HEK293T (cell line): ENCODE results near the gene LYPD5.
"Not testable (repeated sequence)": the region's sequence is repeated elsewhere in the genome, so short reads cannot be mapped to it uniquely, and the experiment has no call there.

Source experiments
- FOXM1 ChIP-seq: fragments of 450-650 bp; IDR thresholded peaks from 2 replicates; pipeline ENCODE4 v1.6.1; 2017; ENCODE audit warnings: mild to moderate bottlenecking, borderline replicate concordance
- NFRKB ChIP-seq: fragments of 450-650 bp; IDR thresholded peaks from 2 replicates; pipeline ENCODE4 v1.6.1; 2016; ENCODE audit warnings: mild to moderate bottlenecking, moderate library complexity
- SUZ12 ChIP-seq: fragments of 450-650 bp; IDR thresholded peaks from 2 replicates; pipeline ENCODE4 v1.6.1; 2016; ENCODE audit warnings: mild to moderate bottlenecking
- ZNF384 ChIP-seq: fragments of 450-650 bp; IDR thresholded peaks from 2 replicates; pipeline ENCODE4 v1.6.1; 2016

DNA sequence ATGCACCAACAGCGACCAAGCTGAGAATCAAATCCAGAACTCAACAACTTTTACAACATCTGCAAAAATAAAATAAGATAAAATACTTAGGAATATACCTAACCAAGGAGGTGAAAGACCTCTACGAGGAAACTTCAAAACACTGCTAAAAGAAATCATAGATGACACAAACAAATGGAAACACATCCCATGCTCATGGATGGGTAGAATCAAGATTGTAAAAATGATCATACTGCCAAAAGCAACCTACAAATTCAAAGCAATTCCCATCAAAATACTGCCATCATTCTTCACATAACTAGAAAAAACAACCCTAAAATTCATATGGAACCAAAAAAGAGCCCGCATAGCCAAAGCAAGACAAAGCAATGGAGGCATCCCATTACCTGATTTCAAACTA lies 21.6 kb upstream of the LYPD5 start:
- not testable (repeated sequence) for TF ChIP-seq NFRKB, SUZ12, FOXM1, ZNF384
